Epidermal melanocyte (primary cell): Measurements from ENCODE around the gene SDK2.

Experiments
- DNase-seq: peaks from one replicate; pipeline ENCODE4 v3.0.0; 2011; ENCODE audit warnings: low spot score; ENCODE audit not compliant: insufficient read length

Gene SDK2

DNA sequence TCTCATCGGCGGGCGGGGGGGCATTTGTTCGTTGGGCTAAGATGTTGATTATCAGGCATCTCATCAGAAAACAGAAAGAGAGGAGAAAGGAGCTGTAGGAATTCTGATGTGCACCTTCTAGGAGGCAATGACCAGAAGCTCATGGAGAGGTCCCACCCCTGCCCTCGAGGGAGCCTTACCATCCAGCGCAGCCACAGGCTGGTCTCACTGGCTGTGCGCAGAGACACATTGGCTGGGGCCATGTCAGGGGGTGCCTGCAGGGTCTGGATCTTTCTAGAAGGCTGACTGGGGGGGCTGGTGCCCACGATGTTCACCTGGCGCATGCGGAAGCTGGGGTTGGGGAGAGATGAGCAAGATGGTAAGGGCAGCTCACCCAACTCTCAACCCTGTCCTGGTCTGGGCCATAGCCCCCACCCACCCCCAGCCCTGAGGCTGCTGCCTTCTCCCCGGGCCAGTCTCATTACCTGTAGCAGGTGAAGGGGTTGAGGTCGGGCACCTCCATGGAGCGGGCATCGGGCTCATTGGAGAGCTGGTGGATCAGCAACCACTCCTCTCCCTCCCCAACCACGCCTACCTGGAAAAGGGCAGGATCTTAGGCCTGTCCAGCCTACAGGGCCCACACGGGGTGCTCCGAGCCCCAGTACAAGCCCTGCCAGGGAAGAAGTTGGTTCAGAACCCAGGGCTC, 246.2 kb downstream of the SDK2 start:
- DNase-seq, result peak; percentile 10

DNA sequence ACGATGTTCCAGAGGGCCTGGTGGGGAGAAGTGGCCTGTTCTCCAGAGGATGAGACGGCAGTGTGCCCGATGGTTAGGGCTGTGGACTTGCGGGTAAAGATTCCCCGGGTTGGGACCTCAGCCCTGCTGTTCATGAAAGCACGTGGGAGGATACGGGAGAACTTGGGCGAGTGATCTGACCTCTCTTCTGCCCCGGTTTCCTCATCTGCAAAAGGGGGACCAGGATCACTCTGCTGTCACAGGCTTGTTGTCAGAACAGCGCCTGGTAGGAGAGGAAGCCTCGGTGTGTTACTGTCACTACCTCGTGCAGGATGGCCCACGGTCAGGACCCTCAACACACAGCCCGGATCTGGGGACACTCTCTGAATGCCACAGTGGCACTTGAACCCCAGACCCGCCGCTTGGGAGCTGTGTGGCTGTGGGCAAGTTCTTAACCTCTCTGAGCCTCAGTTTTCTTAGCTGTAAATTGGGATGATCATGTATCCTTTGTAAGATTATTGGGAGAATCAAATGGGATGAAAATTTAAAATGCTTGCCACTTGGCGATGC, 246.9 kb downstream of the SDK2 start:
- DNase-seq, result peak; percentile 8

DNA sequence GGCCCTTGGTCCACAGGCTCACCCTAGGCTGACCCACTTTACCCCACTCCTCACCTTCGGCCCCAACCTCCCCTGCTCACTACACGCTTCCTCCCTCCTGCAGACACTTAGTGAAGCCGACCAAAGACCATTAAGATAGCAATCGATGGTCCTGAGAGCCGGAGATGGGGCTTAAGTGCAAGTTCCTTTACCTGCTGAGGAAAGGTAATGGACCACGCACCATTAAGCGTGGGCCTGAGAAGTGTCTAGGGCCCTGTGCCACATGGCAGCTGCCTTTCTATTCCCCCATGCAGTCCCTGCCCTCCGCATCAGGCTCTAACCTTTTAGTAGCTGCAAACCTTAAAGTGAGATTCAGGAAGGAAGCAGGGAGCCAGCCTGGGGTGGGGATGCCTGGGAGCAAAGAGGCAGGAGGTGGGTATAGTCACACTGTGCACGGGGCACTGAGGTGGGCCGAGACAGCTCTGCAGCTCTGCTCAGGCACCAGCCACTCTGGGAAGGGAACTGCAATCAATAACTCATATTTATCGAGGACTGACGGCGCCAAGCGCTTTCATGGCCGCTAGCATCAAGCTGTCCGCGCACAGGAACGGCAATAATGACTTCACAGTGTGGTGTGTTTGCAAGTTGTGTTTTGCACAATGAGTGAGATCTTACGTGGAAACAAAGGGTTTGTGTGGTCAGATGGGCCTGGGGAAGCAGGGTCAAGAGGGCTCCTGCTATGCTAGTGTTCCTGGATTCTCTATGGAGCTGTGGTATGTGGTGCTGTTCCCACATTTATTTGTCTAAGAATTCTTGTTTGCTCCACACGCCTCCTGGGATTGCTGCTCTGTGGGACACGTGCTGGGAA, 247.6 kb downstream of the SDK2 start:
- no peak for DNase-seq

DNA sequence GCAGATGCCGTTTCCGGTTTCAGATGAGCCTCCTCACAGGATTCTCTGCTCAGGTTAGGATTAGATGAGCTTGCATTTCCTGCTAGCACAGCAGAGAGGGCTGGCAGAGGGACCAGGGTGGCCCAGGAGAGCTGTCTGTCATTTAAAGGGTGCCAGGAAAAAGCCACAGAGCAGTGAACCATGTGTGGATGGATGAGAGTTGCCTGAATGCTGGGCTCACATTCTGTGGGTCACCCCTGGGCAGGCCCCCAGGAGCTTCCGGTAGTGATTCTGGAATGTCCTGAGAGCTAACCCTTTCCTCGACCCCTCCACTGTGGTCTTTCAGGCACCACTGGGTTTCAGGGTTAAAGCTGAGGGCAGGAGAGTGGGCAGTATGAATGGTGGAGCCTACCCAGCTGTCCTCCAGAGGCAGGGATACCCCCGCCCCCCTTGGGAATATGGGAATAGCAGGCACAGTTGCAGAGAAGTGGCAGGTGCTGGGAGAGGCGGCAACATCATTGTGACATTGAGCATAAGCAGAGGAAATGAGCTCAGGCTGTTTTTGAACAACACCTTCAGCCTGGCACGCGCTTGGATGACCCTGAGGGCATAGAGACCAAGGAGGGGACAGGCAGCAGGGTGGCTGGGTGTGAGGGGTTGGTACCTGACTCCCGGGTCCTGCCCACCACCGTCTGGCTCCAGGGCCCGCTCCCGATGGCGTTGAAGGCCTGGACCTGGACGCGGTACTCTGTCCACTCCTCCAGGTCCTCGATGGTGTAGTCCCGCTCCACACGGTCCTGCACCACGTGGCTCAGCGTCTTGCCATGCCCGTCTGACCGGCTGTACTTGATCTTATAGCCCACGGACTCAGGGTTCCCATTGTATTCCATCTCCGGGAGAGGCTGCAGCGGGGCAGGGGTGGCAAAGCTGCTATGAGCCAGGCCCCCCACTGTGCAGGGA, 249.5 kb downstream of the SDK2 start:
- DNase-seq, result no peak

DNA sequence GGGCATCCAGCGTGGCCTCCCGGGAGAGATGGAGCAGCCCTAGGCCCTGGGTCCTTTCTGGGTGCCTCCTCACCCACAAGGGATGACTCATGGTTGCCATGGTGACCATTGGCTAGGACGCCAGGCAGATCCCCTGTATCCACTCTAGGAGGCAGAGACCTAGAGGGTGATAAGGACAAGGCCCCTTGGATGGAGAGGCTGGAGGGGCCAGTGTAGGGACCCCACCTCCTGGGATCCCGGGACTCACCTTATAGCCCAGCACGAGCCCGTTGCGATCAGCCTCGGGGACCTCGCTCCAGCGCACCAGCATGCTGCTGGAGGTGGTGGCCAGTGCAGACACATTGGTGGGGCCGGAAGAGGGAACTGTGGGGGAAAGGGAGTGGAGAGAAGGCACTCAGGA, 250.3 kb downstream of the SDK2 start:
- DNase-seq, result no peak

DNA sequence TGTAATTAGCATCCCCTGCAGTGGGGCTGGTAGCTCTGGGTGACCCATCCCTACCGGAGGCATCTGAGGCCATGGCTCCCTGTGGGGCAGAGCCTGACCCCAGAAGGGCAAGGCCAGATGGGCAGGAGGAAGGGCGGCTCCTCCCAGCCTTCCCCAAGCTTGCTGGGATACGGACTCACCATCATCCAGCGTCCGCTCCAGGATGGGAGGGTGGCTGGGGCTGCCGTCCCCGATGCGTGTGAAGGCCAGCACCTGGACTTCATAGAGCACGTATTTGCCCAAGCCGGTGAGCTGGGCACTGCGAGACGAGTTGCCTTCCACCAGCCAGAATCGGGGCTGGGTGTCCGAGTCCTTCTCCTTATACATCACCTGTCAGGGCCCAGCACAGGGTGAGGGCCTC, 250.9 kb downstream of the SDK2 start:
- no peak for DNase-seq

DNA sequence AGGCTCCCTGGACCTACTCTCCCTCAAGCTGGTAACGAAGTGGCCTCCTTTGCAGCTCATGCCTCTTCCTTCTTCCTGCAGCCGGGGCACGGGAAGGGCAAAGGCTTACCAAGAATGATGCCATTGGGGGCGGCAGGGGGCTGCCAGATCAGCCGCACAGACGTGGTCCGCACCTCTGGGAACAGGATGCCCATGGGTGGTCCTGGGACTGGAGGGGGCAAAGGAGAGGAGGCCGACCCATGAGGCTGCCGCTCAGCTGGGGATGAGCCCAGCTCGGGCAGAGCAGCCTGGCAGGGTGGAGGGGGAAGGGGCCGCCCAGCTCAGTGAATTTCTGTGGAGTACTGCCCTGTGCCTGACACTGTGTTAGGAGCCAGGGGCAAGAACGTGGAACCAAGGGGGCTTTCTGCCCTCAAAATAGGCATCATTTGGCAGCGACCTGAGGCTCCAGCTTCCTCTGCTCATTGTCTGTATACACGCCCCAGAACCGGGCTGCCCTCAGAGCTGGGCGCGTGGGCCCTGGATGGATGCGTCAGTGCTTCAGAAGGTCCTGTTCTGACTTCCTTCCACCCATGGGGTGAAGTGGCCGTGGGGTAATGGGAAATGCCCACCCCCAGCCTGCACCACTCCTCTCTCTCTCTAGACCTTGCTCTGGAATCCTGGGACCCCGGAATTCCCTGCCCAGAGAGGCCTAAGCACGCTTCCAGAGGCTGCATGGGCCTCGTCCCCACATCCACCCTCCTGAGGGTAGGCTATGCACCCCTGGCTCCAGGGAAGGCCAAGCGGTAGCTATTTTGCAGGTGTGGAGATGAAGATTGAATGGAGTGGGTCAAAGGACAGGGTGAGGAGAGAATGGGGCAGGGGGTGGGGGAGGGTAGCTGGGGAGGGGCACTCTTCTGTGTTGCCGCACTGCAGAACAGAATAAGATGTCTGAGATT, 252.6 kb downstream of the SDK2 start:
- no peak for DNase-seq

DNA sequence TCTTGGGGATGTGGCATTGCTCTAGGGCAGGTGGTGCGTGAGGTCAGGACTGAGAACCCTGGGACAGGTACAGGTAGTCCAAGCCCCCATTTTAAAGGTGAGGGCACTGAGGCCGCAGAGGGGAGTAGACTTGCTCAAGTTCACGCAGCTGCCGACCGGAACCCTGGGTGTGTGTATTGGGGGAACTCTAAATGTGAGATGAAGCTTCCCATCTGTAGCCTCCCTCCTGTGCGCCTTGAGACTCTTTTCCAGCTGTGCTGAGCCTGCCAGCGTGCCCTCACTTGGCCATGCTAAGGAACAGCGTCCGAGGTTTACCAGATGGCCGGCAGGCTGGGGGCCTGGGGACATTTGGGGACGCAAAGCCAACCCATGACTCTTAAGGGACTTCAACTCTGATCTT, 253.4 kb downstream of the SDK2 start:
- no peak for DNase-seq

DNA sequence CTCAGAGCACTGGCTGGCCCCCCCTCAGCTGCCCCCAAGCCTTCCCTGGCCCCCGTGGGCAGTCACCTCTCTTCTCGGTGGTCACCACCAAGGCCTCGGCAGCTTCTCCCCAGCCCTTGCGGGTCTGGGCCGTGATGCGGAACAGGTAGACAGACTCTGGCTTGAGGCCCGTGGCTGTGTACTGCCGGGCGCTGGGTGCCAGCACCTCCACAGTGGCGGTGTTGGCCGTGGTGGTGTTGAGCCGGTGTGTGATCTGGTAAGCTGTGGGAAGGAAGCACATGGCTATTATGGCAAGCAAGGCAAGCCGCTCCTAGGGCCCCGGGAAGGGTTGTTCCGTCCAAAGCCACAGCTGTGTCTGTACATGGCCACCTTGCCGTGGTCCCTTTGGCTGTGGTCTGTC, 254.0 kb downstream of the SDK2 start:
- no peak for DNase-seq

DNA sequence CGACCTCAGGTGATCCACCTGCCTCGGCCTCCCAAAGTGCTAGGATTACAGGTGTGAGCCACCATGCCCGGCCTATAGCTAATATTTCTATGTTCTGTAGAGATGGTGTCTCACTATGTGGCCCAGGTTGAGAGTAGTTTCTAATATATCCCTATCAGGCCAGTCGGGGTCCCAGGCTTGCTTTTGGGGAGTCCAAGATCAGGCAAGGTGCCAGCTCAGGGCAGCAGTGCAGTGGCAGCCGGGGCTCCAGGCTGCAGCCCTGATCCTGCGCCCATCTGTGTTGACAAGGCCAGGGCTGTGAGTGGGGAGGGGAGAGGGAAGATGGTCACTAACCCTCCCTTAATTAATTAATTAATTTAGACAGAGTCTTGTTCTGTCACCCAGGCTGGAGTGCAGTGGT, 254.8 kb downstream of the SDK2 start:
- DNase-seq, result no peak

DNA sequence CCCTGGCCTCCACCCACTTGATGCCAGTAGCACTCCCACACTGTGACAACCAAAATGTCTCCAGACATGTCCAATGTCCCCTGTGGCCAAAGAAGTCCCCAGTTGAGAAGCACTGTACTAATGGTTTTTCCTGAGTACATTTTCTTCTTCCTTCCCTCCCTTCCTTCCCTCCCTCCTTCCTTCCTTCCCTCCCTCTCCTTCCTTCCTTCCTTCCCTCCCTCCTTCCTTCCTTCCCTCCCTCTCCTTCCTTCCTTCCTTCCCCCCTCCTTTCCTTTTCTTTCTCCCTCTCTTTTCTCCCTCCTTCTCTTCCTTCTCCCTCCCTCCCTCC, 255.7 kb downstream of the SDK2 start:
- DNase-seq, result no peak

DNA sequence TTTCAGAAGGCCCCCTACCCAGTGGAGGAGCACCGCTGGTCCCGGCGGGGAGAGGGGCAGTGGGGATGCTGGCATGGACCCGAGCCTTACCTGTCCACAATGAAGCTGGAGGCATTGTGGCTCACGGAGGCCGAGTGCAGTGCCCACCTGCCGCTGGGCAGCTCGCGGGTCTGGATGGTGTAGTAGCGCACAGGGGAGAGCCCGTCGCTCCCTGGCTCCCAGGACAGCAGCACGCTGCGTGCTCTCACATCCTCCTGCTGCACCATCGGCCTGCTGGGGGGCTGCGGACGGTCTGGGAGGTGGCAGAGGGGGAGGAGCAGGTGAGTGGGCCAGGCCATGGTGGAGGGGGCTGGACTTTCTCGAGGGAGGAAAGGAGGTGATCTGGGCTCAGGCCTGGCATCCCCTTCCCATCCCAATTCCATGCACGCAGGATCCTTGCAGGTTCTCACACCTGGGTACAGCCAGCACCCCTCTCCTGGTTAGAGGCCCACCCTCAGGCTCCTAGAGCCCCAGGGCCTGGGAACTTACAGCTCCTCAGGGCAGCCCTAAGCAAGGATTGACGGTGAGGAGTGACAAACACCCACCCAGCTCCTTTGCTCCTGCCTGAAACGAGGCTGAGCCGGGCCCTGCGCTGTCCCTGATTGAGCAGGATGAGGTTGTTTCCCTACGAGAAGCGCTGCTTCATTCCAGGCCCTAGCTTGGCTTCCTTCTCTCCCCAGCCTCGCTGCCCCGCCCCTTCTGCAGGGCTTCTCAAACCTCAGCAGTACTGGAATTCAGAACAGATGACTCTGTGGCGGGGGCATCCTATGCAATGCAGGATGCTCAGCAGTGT, 256.3 kb downstream of the SDK2 start:
- DNase-seq, result no peak

DNA sequence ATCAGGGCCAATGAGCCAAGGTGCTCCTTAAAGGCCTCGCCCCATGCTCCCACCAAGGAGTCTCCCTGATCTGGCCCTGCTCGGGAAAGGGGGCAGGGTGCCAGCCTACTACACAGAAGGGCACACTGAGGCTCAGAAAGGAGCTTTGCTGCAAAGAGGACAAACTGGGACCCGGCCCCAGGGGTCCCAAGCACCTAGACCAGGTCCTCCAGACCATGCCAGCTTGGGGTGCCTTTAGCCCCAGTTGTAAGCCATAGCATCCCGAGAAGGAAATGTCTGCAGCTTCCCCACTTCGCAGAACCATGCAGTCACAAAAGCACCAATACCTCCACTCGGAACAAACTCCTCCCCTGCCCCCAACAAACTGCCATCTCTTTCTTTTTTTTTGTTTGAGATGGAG, 257.7 kb downstream of the SDK2 start:
- no peak for DNase-seq

DNA sequence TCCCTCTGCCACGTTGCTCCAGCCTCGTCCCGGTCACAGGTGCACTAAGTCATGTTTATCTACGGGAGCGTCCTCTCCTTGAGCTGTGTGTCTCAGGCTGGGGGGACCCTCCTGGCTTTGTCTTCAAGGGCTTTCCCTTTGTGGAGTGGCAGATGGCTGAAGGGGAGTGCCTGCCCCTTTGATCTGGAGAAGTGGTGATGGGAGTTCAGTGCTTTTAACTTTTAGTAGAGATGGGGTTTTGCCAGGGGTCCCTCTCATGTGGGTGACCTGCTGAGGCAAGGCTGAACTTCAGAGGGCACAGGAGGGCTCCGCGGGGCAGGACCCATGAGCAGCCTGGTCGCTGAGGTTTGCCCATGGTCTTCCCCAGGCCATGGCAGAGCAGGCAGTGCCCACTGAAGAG, 259.3 kb downstream of the SDK2 start:
- no peak for DNase-seq

DNA sequence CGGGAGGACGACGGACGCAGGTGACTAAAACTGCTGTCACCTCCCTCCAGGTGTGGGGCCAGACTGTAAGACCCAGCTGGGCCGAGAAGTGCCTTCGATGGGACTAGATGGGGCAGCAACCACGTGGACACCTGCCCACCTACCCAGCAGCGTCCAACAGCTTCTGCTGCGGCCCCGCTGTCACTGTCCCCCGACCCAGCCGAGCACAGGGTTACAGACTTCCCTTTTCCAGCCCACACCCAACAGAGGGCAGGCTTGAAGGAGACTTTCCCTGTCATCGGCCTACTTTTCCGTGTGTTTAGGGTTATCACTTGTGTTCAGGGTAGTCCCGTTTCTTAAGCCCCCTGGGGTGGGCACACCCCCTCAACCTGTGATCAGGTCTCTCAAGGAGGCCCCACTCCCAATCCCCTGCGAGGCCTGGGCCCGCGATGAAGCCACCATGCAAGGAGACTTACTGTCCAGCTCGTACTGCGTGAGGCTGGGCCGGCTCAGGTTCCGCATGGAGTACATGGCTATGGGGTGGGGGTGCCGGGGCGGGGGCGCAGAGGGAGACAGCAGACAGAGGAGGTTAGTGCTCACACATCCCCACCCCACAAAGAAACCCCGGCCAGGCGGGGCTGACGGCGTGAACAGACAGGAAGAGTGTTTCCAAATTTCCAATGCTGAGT, 263.7 kb downstream of the SDK2 start:
- DNase-seq, result no peak

DNA sequence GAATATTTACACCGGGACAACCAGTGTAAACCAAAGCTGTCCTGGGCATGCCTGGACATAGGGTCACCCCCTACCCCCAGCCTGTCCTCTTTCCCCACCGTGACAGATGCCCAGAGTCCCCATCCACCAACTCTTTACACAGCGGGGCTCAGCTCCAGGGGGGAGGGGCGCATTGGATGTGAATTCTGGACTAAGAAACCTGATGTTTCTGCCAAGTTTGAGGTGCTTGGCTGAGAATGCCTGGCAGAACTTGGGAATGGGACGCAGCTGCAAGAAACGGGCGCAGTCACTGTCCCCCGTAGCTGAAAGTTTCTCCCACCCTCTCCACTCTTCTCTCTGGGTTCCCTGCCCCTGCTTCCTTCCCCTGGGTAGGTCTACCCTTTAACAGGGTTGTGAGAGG, 264.4 kb downstream of the SDK2 start:
- no peak for DNase-seq

DNA sequence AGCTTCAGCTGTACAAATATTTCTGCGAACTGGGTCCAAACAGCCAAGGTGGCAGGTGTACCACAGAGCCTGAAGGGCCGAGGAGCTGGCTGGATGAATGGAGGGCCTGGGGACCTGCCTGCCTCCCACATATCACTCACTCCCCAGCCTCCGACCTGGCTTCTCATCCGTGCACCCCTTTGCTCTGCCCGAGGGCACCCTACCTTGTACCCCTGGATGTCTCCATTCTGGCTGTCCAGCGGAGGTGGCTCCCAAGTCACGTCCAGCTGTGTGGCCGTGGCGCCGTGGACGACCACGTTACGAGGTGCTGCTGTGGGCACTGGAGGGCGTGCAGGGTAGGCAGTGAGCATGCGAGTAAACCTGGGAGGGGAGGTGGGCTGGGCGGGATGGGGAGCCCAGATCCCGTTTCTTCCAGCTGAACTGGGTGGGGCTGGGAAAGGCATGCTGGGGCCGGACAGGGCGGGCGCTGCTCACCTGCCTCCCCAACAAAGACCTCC, 265.2 kb downstream of the SDK2 start:
- no peak for DNase-seq

DNA sequence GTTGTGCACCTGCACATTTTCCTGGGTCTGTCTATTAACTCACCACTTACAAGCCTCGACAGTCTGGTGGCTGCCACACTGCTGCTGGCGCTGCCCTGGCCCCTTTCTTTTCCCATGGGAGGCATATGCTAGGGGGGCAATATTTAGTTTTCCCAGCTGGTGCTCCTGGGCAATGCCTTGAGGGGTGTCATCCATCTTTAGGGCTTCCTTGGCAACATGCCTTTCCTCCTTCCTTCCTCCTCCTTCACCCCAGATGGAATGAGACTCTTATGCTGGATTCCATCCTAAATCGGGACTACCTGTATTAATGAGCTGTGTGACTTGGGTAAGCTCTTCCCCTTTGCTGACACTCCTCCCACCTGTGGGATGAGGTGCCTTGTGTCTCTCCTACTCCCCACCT, 267.6 kb downstream of the SDK2 start:
- no peak for DNase-seq

DNA sequence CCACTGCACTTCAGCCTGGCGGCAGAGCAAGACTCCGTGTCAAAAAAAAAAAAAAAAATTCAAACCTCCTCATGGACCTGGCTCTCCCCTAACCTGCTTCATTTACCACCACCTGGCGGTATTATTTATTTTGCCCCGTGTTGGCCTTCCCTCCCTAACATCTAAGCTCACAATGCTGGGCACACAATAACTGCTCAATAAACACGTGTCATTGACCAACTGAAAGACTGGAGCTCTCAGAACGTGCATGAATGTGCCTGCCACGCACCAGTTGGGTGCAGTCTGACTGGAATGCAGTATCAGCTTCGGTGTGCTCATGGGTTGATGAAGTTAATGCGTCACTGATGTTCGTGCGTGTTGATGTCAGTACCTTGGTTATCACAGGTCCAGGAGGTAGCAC, 268.1 kb downstream of the SDK2 start:
- no peak for DNase-seq
